Liver (tissue), 9 donors: ENCODE data around the gene GDF10. TPM values are rescaled to one million over a fixed set of nuclear protein-coding genes. Genes with fewer than 3 reads are reported as not detected.

Source experiments
- DNase-seq: peaks from one replicate; pipeline ENCODE4 v3.0.0-alpha.2; 2017; ENCODE audit warnings: low spot score
- H3K27ac ChIP-seq, 2 donors: one replicate each; pipeline ENCODE4 v1.7.0; 2013; ENCODE audit warnings: inconsistent platforms in 2 of 2, low read length in 2 of 2, control low read depth in 1 of 2, low read depth in 1 of 2, mild to moderate bottlenecking in 1 of 2
- H3K27me3 ChIP-seq, 4 donors: one replicate each; pipeline versions ENCODE4 v1.6.1 to v1.7.0; 2013; ENCODE audit warnings: low read length in 3 of 4, inconsistent platforms in 1 of 4, mild to moderate bottlenecking in 1 of 4, moderate library complexity in 1 of 4; ENCODE audit not compliant: control insufficient read depth in 4 of 4, insufficient read depth in 4 of 4
- H3K36me3 ChIP-seq, 4 donors: one replicate each; pipeline versions ENCODE4 v1.6.1 to v1.7.0; 2013; ENCODE audit warnings: low read length in 3 of 4, mild to moderate bottlenecking in 3 of 4, low read depth in 1 of 4, moderate library complexity in 1 of 4; ENCODE audit not compliant: control insufficient read depth in 4 of 4, insufficient read depth in 3 of 4
- H3K4me1 ChIP-seq, 4 donors: one replicate each; pipeline versions ENCODE4 v1.6.1 to v1.7.0; 2013; ENCODE audit warnings: low read length in 3 of 4, mild to moderate bottlenecking in 3 of 4, moderate library complexity in 1 of 4; ENCODE audit not compliant: control insufficient read depth in 4 of 4, insufficient read depth in 4 of 4
- H3K4me3 ChIP-seq, 3 donors: one replicate each; pipeline versions ENCODE4 v1.6.1 to v1.7.0; 2013; ENCODE audit warnings: low read length in 3 of 3, control low read depth in 1 of 3, low read depth in 1 of 3, mild to moderate bottlenecking in 1 of 3
- H3K9ac ChIP-seq, 2 donors: one replicate each; pipeline ENCODE4 v1.7.0; 2013; ENCODE audit warnings: low read length in 2 of 2, mild to moderate bottlenecking in 2 of 2, moderate library complexity in 2 of 2, control low read depth in 1 of 2, low read depth in 1 of 2
- H3K9me3 ChIP-seq, 4 donors: one replicate each; pipeline versions ENCODE4 v1.6.1 to v1.7.0; 2013; ENCODE audit warnings: low read length in 3 of 4; ENCODE audit not compliant: control insufficient read depth in 4 of 4
- CTCF ChIP-seq: fragments of 150-350 bp; IDR thresholded peaks from 2 replicates; pipeline ENCODE4 v1.5.1; 2017; ENCODE audit warnings: improper control_type of control experiment, low read depth, low read length; ENCODE audit not compliant: missing input control
- EGR1 ChIP-seq, 2 donors: IDR thresholded peaks; 2 replicates each; pipeline ENCODE4 v1.6.1; 2016 to 2018; ENCODE audit warnings: antibody characterized with exemption in 2 of 2, low read depth in 2 of 2
- FOXA1 ChIP-seq: IDR thresholded peaks from 2 replicates; pipeline ENCODE4 v1.6.1; 2016; ENCODE audit warnings: antibody characterized with exemption
- FOXA2 ChIP-seq: IDR thresholded peaks from 2 replicates; pipeline ENCODE4 v1.6.1; 2016; ENCODE audit warnings: antibody characterized with exemption
- HNF4A ChIP-seq, 2 donors: conservative IDR thresholded peaks; 2 replicates each; pipeline ENCODE4 v1.6.1; 2016; ENCODE audit warnings: antibody characterized with exemption in 2 of 2, mild to moderate bottlenecking in 2 of 2
- HNF4G ChIP-seq: IDR thresholded peaks from 2 replicates; pipeline ENCODE4 v1.6.1; 2016; ENCODE audit warnings: antibody characterized with exemption
- JUND ChIP-seq, 2 donors: IDR thresholded peaks; 2 replicates each; pipeline ENCODE4 v1.6.1; 2016; ENCODE audit warnings: antibody characterized with exemption in 2 of 2
- NR2F2 ChIP-seq: IDR thresholded peaks from 2 replicates; pipeline ENCODE4 v1.6.1; 2016; ENCODE audit warnings: antibody characterized with exemption
- RAD21 ChIP-seq, 2 donors: IDR thresholded peaks; 2 replicates each; pipeline ENCODE4 v1.6.1; 2016; ENCODE audit warnings: antibody characterized with exemption in 2 of 2, mild to moderate bottlenecking in 2 of 2
- RXRA ChIP-seq, 2 donors: IDR thresholded peaks; 2 replicates each; pipeline ENCODE4 v1.6.1; 2017 to 2018; ENCODE audit warnings: antibody characterized with exemption in 2 of 2, mild to moderate bottlenecking in 1 of 2
- YY1 ChIP-seq: IDR thresholded peaks from 2 replicates; pipeline ENCODE4 v1.6.1; 2016; ENCODE audit warnings: antibody characterized with exemption, mild to moderate bottlenecking
- ZBTB33 ChIP-seq: IDR thresholded peaks from 2 replicates; pipeline ENCODE4 v1.6.1; 2016; ENCODE audit warnings: antibody characterized with exemption
- WGBS: extraction: QIAGEN DNeasy Blood & Tissue Kit; methylation state at CpG from one replicate; pipeline ENCODE4 v1.1.7; 2013; 5-methylcytosine and 5-hydroxymethylcytosine counted together
- polyA plus RNA-seq, 2 donors: library from polyadenylated mRNA; stranded (reverse) in 1 of 2; unstranded in 1 of 2; fragments of 200-250 nt in 1 of 2; fragments of >200 nt in 1 of 2; fragmentation: Nextera tagmentation in 1 of 2; extraction: Ambion mirVana in 1 of 2; gene quantifications; one replicate each; pipeline versions ENCODE4 v1.2.1 to v1.2.3, GENCODE V29; 2013 to 2015
- total RNA-seq, 2 donors: library from RNA; depleted of rRNA; stranded (reverse); fragments of >200 nt; gene quantifications; one replicate each; pipeline ENCODE4 v1.2.3, GENCODE V29; 2014
- TF ChIP-seq, protein P1 (sequence below): IDR thresholded peaks from 2 replicates; pipeline ENCODE4 v1.6.1; 2016; ENCODE audit warnings: antibody characterized with exemption
- TF ChIP-seq, protein P2 (sequence below): IDR thresholded peaks from 2 replicates; pipeline ENCODE4 v1.6.1; 2016; ENCODE audit warnings: antibody characterized with exemption, mild to moderate bottlenecking
- donor health status: healthy.
- donor health status: healthy.
- donor health status: healthy.
- donor health status: healthy.
- donor health status: healthy.

Gene GDF10
- total and polyA plus RNA-seq, 4 donors, result under 0.01 to 0.28 (median 0.11) TPM

DNA sequence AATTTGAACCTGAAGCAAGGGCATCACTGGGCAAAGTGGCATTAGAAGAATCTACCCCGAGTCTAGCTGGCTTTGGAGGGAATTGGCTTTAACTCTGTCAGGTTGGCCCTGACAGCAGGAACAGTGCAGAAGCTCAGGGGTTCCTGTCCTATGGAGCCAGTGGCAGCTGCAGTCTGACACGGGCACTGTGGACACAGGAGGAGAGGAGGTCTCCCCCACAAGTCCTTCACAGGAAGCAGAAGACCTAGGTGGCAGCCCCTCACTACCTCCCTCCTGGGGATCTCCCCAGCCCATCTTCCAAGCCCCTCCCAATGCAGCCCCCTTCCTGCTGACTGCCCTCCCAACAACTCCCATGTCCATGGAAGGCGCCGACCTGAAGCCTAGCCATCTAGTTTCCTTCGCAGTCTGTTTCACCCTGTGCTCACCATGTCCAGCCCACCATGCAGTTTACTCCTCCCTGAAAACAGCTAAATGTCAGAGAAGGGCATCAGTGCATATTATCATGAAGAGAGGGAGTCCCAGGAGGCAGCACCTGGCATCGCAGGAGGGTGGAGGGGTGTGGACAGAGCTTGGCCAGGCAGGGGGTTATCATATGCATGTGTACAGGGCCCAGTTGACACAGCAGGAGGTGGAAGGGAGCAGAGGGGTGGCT lies 17.9 kb upstream of the GDF10 start:
- DNase-seq, result no peak
- no peaks in the 10 kb centered on the region for H3K36me3 ChIP-seq
- no peak for TF ChIP-seq ZBTB33
- TF ChIP-seq YY1, result no peak
- TF ChIP-seq, protein P1, sequence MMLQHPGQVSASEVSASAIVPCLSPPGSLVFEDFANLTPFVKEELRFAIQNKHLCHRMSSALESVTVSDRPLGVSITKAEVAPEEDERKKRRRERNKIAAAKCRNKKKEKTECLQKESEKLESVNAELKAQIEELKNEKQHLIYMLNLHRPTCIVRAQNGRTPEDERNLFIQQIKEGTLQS, result no peak
- TF ChIP-seq EGR1 (IDR thresholded peaks at IDR 0.05; ENCODE audit: low read depth in 2 of 2), result no peak
- TF ChIP-seq RXRA (IDR thresholded peaks at IDR 0.05), result no peak
- no peak for TF ChIP-seq FOXA1
- no peak for TF ChIP-seq FOXA2
- no peak for TF ChIP-seq RAD21 (IDR thresholded peaks at IDR 0.05)
- TF ChIP-seq JUND (IDR thresholded peaks at IDR 0.05), result no peak
- TF ChIP-seq HNF4G, result no peak
- no peak for TF ChIP-seq CTCF
- TF ChIP-seq, protein P2, sequence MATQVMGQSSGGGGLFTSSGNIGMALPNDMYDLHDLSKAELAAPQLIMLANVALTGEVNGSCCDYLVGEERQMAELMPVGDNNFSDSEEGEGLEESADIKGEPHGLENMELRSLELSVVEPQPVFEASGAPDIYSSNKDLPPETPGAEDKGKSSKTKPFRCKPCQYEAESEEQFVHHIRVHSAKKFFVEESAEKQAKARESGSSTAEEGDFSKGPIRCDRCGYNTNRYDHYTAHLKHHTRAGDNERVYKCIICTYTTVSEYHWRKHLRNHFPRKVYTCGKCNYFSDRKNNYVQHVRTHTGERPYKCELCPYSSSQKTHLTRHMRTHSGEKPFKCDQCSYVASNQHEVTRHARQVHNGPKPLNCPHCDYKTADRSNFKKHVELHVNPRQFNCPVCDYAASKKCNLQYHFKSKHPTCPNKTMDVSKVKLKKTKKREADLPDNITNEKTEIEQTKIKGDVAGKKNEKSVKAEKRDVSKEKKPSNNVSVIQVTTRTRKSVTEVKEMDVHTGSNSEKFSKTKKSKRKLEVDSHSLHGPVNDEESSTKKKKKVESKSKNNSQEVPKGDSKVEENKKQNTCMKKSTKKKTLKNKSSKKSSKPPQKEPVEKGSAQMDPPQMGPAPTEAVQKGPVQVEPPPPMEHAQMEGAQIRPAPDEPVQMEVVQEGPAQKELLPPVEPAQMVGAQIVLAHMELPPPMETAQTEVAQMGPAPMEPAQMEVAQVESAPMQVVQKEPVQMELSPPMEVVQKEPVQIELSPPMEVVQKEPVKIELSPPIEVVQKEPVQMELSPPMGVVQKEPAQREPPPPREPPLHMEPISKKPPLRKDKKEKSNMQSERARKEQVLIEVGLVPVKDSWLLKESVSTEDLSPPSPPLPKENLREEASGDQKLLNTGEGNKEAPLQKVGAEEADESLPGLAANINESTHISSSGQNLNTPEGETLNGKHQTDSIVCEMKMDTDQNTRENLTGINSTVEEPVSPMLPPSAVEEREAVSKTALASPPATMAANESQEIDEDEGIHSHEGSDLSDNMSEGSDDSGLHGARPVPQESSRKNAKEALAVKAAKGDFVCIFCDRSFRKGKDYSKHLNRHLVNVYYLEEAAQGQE, result no peak
- no peak overlapping the region for H3K9ac ChIP-seq
- no peak overlapping the region for H3K4me3 ChIP-seq
- no peak overlapping the region for H3K27ac ChIP-seq
- no peaks in the 10 kb centered on the region for H3K9me3 ChIP-seq
- WGBS, result 82% methylated on average over 6 of the region's 6 CpGs
- H3K27me3 ChIP-seq, result peaks cover 0 to 3% (median 0%) of the 10 kb centered on the region in 4 donors
- H3K4me1 ChIP-seq, result no peaks in the 10 kb centered on the region

GRCh38 chr10:47282657-47283018 lies 17.4 kb upstream of the GDF10 start:
- no peak overlapping the region for H3K27ac ChIP-seq
- H3K4me1 ChIP-seq, result no peaks in the 10 kb centered on the region
- H3K9ac ChIP-seq, result no peak overlapping the region
- peaks cover 0 to 3% (median 0%) of the 10 kb centered on the region in 4 donors for H3K27me3 ChIP-seq
- TF ChIP-seq FOXA2, result no peak
- TF ChIP-seq HNF4A (conservative IDR thresholded peaks at IDR 0.05), result no peak
- no peak for TF ChIP-seq CTCF
- no peak for TF ChIP-seq JUND (IDR thresholded peaks at IDR 0.05)
- no peak for TF ChIP-seq NR2F2
- no peak for TF ChIP-seq RAD21 (IDR thresholded peaks at IDR 0.05)
- TF ChIP-seq YY1, result no peak
- H3K4me3 ChIP-seq, result no peak overlapping the region
- 88% methylated on average over 6 of the region's 6 CpGs for WGBS
- no peak for DNase-seq
- H3K36me3 ChIP-seq, result no peaks in the 10 kb centered on the region
- H3K9me3 ChIP-seq, result no peaks in the 10 kb centered on the region
